Stimulated activated CD8-positive, alpha-beta memory T cell treated with anti-CD3 and anti-CD28 coated beads, Interleukin-2, amount 100 ng/mL, for 48 hours (primary cell): ENCODE results near the gene UNC5C.

Experiments used
- DNase-seq, 2 donors: peaks; one replicate each; pipeline ENCODE4 v3.0.0-alpha.2; 2020; ENCODE audit warnings: low read depth in 2 of 2

UNC5C gene

DNA sequence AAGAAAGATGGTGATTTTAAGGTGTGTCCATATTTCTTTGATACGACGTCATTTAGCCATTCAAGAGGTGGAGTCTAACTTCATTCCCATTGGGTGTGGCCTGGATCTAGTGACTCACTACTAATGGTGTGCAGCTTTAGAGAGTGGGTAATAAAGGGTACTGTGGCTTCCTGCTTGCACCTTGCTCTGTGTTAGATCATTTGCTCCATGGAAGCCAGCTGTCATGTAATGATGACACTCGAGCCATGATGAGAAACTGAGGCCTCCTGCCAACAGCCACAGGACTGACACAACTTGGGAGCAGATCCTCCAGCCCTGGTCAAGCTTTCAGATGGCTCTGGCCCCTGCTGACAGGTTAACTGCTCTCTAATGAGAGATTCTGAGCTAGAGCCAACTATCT is 82.0 kb downstream of the UNC5C start:
- DNase-seq, result no peak

DNA sequence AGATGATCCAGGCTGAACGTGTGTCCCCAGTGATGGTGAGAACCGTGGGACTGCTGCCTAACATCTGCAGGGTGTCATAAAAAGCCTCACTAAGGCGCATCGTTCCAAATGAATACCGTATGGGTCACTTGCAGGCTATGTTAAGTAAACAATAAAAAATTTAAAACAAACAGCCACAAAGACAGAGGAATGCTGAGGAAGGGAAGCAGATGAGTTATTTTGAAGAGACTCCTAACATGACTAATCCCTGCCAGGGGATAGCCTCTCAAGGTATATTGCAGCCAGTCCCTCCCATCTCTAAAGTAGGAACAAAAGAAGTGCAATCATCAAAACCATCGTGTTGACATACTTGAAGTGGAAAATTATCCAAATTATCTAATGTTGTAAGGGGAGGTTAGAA is 83.8 kb downstream of the UNC5C start:
- DNase-seq, result no peak

DNA sequence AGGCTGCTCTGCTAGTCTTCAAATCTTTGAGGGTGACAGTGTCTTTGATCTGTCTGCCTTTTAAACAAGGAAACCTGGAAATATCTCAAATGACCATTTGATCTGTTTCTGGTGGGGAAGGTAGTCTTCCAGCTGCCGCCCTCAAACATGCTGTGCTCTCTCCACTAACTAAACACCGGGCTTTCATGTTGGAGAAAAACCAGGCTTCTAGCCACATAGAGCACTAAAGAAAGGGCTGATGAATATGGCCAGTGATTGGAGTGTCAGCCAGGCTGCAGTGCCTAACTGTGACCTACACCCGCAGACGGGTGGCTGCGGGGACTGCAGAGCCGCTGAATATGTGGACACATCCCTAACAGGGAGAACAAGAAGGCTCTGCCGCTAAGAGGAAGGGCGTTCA is 85.9 kb downstream of the UNC5C start:
- DNase-seq, result no peak

DNA sequence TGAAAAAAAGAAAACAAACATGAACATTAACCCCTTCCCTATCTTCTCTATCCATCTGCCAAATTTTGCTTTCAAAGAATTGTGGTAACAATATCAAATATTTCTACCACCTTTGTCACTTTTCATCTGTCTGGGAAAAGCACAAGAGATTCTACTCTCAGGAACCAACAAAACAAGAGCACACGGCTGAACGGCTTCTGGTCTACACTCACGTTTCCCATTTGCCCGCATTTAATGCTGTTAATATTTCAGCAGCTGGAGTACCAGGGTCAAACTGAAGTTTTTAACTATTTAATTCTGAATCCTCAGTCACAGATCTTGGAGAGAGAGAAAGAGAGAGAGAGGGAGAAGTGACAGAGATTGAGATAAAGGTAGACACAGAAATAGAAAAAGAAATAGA is 91.4 kb downstream of the UNC5C start:
- no peak for DNase-seq

DNA sequence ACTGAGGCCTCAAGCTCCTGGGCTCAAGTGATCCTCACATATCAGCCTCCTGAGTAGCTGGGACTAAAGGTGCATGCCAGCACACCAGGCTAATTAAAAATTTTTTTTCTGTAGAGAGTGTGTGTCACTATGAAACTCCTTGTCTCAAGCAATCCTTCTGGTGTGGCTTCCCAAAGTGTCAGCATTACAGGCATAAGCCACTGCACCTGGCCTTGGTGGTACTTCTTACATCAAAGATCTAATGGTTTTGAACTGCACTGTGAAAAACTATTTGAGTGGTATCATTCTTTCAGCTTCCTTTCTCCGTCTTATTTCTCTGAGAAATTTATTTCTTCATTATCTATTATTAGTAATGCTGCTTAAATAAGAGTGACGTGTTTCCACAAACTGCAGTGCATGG is 98.5 kb downstream of the UNC5C start:
- no peak for DNase-seq

DNA sequence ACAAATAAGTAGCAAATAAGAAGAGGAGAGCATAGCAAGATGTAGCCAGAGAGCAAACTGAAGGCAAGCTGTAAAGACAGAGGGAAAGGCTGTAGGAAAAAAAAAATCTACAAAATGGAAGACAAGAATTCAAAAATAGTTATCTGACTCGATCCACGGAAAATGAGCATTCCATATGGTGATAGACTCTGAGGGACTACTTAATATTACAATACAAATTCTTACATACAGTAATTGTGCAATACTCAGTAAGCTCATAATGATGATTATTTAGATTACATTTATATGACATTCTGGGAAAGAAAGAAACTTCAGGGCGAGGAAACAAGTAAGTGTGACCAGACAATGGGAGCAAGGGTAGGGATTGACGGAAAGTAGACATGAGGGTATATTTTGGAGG is 102.6 kb downstream of the UNC5C start:
- no peak for DNase-seq

DNA sequence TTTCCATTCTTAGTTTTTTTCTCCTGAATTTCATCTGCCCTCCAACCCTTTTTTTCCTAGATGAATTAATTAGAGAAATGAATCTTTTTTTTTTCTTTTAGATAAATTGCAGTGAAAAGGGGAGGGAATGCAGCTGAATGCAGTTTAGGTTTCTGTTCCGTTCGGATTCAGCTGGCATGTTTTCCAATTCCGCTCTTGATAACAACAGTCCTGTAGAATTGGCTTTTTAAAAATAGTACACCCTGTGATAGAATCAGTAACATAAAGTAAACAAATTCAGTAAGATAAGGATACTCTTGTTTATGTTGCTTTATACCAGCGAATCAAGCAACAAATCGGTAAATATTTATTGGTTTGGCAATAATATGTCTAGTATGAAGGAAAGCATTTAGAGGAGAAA is 103.5 kb downstream of the UNC5C start:
- no peak for DNase-seq

DNA sequence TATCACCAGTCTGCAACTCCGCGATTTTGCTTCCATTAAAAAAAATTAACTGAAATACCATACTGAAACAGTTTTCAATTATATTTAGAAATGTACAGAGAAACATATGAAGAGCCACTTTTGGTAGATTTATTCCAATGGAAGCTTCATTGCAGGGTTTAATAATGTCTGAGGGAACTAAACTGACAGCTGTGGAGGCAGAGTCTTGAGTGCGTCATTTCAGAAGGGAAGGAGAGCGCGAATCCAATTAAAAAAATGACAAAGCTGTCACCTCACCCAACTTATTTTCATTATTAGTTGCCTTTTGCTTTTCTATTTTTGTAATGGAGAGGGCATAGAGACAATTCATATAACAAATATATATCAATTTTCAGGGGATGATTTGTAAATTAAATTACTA is 104.0 kb downstream of the UNC5C start:
- no peak for DNase-seq

DNA sequence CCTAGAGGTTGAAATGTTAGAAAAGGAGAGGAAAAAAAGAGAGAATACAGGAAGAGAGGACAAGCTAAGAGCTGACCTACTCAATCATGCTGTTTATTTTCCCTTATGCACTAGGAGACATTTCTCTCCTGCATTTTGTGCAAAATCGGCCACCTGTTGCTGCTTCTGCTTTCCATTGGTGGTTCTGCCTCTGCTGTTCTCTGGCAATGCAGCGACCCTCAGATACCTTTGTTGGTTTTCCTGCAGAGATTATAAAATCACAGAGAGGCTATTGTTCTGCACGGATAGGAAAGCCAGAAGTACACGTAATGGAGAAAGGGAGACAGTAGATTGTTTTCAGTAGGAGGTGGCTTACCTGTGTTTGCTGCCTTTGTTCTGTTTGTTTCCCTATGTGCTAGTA is 108.9 kb downstream of the UNC5C start:
- DNase-seq, result no peak

DNA sequence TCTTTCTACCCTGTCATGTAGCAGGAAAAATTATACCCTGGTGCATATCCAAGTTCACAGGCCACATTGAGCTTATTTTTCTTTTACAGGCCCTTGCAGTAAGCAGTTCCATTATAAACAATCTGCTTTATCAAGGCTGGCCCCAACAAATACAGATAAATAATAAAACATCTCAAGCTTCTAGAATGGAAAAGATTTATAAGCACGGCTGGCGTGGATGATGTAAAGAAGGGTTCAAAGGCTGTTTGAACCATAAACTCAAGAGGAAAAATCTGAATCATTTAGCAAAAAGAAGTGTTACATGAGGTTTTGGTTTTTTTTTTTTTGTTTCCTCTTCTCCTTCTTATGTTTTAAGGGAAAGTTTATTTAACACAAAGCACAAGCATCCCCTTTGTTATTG is 109.7 kb downstream of the UNC5C start:
- no peak for DNase-seq

DNA sequence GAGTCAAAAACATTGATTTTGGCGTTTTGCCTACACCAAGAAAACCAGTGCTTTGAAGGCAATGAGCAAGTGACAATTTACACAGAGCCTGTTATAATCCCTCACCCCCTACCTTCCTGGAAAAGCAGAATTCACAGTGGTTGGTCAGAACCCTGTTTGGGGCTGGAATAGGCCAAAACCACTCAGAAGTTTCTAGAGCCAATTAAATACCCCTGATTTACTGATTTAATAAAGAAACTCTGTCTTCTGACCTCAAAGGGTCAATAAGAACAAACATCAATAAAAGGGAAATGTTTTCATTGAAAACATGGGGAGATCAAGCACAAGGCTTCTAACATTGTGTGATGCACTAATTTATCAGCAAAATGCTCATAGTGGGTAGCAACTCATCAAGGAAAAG is 116.3 kb downstream of the UNC5C start:
- no peak for DNase-seq

DNA sequence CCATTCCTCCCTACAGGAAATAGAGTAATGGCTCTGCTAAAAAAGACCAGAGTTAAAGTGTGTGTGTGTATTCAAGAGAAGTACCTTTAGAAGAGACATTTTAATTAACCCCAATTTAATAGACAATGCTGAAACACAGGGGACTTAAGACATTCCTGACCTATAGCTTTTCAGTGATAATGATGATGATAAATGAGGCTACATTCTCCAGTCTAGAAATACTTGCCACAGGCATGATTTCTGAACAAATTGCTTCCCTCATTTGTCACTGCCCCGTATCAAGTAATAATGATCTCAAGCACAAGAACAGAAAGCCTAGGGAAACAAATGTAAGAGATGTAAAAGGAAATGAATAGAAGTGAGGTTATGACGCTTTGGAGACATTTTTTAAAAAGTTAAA is 117.1 kb downstream of the UNC5C start:
- DNase-seq, result no peak

DNA sequence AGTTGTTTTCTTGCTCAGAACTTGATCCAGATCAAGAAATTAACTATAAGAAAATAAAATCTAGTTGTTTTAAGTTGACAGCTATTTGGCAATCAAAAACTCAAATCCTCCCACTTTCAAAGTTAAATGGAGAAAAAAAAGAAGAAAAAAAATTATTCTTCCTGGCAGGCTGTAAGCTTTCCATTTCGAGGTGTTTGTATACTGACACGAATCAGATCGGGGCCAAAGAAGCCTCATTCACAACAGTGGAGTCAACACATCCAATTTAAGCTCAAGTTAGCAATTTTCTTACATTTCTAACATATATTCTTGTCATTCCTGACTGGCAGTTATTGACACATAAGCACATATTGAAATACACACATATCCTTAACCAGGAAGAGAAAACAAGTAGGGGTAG is 119.4 kb downstream of the UNC5C start:
- DNase-seq, result no peak

DNA sequence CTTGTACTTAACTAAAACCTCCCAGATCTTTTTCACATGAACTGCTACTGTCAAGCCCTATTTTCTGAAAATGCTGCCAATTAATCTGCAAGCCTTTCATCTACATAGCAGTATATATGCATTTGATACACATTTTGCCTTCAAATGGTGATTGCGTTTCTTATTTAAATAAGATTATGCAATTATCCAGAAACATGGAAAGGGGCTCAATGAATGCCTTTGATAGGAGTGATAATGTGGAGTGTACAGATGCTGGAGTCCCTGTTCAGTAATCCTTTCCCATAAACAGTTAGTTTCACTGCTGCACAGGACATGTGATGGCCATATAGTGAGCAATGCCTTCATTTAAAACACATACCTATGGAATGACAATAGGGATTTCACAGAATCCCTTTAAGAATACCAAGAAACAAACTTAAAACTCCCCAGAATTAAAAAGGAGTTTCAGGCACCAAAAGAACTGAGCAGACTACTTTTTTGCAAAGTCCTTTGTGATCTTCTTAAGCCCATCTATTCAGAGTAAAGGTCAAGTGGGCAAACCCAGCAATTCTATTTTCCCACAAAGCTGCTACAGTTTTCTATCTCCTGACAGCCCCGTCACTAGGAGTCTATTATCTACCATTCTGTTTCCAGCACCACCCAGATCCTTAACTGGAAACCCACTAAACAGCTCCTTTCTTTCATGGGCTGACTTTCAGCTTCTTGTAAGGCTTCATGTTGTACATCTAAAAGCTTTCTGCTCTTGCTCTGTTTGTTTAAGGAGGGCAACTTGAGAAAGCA is 120.3 kb downstream of the UNC5C start:
- no peak for DNase-seq

DNA sequence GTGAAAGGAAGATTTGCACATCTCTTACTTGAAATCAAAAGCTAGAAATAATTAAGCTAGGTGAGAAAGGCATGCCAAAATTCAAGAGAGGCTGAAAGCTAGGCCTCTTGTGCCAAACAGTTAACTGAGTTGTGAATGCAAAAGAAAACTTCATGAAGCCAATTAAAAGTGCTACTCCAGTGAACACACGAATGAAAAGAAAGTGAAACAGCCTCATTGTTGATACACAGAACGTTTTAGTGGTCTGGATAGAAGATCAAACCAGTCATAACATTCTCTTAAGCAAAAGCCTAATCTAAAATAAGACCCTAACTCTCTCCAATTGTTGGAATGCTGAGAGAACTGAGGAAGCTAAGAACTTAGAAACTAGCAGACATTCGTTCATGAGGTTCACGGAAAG is 122.3 kb downstream of the UNC5C start:
- DNase-seq, result no peak

DNA sequence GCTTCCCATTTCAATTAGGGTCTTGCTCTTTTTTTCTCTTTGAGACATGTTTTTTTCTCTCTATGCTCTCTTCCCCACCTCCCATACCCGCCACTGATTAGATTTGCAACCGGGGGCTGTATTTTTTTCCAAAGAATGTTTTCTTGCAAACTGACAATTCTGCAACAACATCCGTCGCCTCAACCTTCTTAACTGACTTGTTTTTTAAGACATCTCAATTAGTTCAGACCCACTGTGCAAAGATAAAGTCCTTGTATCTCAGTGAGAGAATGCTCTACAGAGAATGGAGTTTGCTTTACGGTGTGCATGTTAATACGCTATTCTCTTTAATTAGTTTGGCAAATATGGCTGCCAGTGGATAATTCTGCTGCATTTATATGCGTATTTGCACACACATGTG is 126.3 kb downstream of the UNC5C start:
- no peak for DNase-seq

DNA sequence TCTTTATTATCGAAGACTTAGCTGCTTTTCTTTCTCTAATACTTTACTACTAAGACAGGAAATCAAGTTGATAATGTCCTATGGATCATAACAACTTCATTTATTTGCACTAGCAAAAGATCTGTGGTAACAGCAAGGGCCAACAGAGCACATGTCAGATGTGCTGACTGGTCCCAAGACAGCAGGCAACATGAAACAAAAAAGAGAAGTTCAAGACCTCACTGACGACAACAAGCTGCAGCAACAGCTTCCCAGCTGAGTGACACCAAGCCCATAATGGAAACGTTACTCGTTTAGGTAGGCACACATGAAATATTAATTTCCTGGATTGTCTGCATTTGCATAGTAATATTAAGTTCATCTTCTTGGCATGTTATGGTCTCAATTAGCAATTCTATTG is 126.9 kb downstream of the UNC5C start:
- DNase-seq, result no peak

DNA sequence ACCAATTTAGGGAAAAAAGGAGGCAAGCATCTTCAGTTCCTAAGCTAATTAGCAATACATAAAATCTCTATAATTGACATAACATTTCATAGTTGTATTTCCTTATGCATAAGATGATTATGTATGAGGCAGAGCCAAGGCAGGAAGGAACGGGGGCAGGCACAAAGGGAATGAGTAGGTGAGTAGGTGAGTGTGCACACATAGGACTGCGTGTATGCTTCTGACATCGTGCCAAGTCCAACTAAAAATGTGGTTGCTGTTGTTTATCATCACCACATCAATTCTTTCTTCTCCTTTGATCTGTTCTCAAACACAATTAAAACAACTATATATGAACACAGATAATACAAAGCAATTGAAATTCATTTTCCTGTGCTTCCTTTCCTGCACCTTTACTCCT is 131.2 kb downstream of the UNC5C start:
- no peak for DNase-seq

DNA sequence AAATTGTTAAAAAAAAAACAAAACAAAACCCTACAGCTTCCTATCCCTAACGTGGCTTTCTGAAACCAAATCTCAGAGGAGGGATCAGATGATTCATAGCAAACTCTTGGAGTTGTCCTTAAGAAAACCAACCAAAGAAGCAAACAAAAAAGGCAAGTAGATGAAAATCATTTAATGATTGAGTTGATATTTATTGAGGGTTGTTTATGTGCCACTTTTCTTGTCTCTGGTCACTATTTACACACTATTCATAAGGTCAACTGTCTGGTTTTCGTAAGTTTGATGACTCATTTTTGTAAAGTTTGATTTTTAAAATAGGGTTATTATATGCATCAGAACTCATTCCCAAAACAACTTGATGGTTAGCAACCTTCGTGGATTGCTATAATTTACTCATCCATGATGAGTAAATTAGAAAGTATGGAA is 133.4 kb downstream of the UNC5C start:
- no peak for DNase-seq

DNA sequence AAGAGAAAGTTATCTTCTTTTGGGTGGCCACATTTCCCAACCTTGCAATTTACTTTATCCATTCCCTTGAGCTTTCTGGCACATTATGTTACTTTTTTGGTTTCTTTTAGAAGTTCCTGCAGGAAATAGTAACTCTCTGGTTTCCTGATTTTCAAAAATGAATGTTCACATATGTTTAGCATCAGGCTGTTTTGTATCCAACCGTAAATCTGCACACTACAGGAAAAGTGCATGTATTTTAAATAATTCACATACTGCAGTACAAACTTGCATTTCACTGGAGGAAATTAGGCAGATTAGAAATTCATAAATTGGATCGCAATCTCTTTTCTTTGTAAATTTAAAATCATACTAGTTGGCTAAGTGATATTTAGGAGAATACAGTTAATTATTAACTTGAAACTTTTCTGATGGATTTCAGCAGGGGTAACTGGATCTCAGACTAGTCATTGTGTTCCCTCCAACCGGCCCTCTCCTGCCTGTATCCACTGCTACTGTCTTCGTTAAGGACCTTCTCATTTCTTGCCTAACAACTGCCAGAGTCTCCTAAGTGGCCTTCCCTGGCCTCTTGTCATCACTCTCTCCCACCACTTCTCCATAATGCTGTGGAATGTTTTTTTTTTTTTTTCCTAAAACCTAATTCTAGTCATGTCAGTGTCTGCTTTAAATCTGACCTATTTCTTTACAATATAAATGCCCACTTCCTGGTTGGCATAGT is 137.2 kb downstream of the UNC5C start:
- DNase-seq, result no peak

DNA sequence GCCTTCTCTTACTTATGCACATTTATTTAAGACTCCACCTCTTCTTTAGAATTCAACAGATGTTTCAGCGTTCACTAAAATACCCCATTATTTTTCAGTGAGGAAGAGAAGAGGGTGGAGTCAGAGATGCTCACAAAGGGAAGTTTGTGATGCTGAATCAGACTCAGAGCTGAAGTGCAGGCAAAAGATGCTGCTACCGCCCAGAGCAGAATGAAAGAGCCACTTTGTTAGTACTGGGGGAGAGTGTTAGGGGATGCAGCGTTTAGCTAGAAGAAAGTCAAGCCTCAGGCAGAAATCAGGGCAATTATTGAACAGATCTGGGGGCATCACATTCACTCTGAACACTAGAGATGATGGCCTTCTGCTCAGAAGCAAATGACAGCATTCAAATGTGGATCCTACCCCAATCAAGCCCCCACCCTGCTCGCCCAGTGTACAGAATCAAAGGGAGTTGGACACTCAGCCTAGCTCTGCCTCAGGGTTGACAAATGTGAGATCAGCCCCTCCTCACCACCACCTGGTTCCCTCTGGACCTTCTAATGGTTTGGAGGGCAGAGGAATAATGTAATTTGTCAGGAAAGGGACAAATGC is 138.3 kb downstream of the UNC5C start:
- no peak for DNase-seq

DNA sequence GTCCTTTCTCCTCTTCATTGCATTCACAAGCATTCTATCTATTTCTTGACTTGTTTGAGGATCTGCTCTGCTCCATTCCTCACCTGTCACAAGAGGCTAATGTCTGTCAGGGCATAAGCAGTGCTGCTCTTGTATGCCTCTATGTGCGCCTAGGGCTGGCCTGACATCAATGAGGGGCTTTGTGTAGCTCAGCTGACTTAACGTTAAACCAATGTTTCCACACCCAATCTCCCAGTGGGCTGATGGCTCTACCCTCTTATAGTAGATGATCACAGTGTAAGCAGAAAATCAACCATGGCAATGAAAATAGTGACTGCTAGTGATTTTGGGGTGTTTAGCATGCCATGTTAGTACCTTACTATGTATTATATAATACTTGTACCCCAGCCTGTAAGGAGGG is 139.0 kb downstream of the UNC5C start:
- DNase-seq, result no peak

DNA sequence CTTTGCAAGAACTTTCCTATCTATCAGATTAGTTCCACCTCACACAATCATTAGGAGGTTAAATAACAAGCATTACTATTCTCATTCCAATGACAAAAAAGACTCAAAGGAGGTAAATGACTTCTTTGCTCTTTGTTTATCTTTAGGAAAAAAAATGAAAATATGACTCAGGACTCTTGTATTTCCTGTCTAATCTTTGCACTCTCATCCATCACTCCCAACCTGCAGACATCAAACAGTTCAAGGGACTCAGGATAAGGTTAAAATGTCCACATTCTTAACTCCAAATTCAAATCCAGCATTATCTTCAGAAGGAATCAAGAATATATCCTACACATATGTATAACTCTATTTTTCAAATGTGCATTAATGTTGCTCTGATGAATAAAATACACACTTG is 139.6 kb downstream of the UNC5C start:
- DNase-seq, result no peak
